ENCODE results near the gene ABCF3. TPM values are rescaled to one million over a fixed set of nuclear protein-coding genes. Genes with fewer than 3 reads are reported as not detected.

Gene ABCF3
- total RNA-seq, 1 donor from 2014 or later, result 67.3 TPM

- Mint-ChIP-seq H3K4me3 (no peak overlapping the region), H3K27ac (ENCODE audit: unreplicated experiment) (no peak overlapping the region), H3K9me3 (no peaks in the 10 kb centered on the region), H3K36me3 (ENCODE audit: low read depth) (no peaks in the 10 kb centered on the region), H3K27me3 (ENCODE audit: low read depth) (peaks cover 21% of the 10 kb centered on the region), H3K4me1 (no peaks in the 10 kb centered on the region)
- no peak for DNase-seq (ENCODE audit: low read depth, low spot score)
- TF ChIP-seq CTCF (conservative IDR thresholded peaks at IDR 0.05), result no peak
These were observed 17.5 kb downstream of the ABCF3 start for GRCh38 chr3:184203526-184203925.

GRCh38 chr3:184209146-184209923 lies 23.3 kb downstream of the ABCF3 start:
- peaks cover 47% of the 10 kb centered on the region for H3K27me3 Mint-ChIP-seq (ENCODE audit: low read depth)
- no peaks in the 10 kb centered on the region for H3K9me3 Mint-ChIP-seq
- H3K36me3 Mint-ChIP-seq (ENCODE audit: low read depth), result no peaks in the 10 kb centered on the region
- H3K4me3 Mint-ChIP-seq, result no peak overlapping the region
- no peak overlapping the region for H3K27ac Mint-ChIP-seq (ENCODE audit: unreplicated experiment)
- no peaks in the 10 kb centered on the region for H3K4me1 Mint-ChIP-seq
- no peak for DNase-seq (ENCODE audit: low read depth, low spot score)
- no peak for TF ChIP-seq CTCF (conservative IDR thresholded peaks at IDR 0.05)

GRCh38 chr3:184211297-184211696 lies 25.3 kb downstream of the ABCF3 start:
- H3K4me3 Mint-ChIP-seq, result no peak overlapping the region
- no peak for TF ChIP-seq CTCF (conservative IDR thresholded peaks at IDR 0.05)

GRCh38 chr3:184211718-184212117 lies 25.7 kb downstream of the ABCF3 start:
- H3K4me1 Mint-ChIP-seq, result no peaks in the 10 kb centered on the region
- no peak overlapping the region for H3K4me3 Mint-ChIP-seq
- TF ChIP-seq CTCF (conservative IDR thresholded peaks at IDR 0.05), result no peak
- H3K27me3 Mint-ChIP-seq (ENCODE audit: low read depth), result peaks cover 42% of the 10 kb centered on the region
- DNase-seq (ENCODE audit: low read depth, low spot score), result no peak
- no peaks in the 10 kb centered on the region for H3K9me3 Mint-ChIP-seq
- no peak overlapping the region for H3K27ac Mint-ChIP-seq (ENCODE audit: unreplicated experiment)
- no peaks in the 10 kb centered on the region for H3K36me3 Mint-ChIP-seq (ENCODE audit: low read depth)

More at GRCh38 chr3:184211297-184211696, 25.3 kb downstream of the ABCF3 start:
- no peaks in the 10 kb centered on the region for H3K9me3 Mint-ChIP-seq
- DNase-seq (ENCODE audit: low read depth, low spot score), result no peak
- no peak overlapping the region for H3K27ac Mint-ChIP-seq (ENCODE audit: unreplicated experiment)
- H3K4me1 Mint-ChIP-seq, result no peaks in the 10 kb centered on the region
- peaks cover 46% of the 10 kb centered on the region for H3K27me3 Mint-ChIP-seq (ENCODE audit: low read depth)
- no peaks in the 10 kb centered on the region for H3K36me3 Mint-ChIP-seq (ENCODE audit: low read depth)

GRCh38 chr3:184218814-184219213 lies 32.8 kb downstream of the ABCF3 start:
- Mint-ChIP-seq H3K4me3 (no peak overlapping the region), H3K27me3 (ENCODE audit: low read depth) (peaks cover 38% of the 10 kb centered on the region), H3K9me3 (no peaks in the 10 kb centered on the region), H3K27ac (ENCODE audit: unreplicated experiment) (no peak overlapping the region), H3K36me3 (ENCODE audit: low read depth) (no peaks in the 10 kb centered on the region), H3K4me1 (no peaks in the 10 kb centered on the region)
- DNase-seq (ENCODE audit: low read depth, low spot score), result no peak
- TF ChIP-seq CTCF (conservative IDR thresholded peaks at IDR 0.05), result no peak

Measured in neural crest cell (in vitro differentiated cells).